Breast epithelium (tissue), 4 donors: ENCODE measurements around the gene ATG7. TPM values are rescaled to one million over a fixed set of nuclear protein-coding genes. Genes with fewer than 3 reads are reported as not detected.

Experiments
- DNase-seq, 2 donors: peaks; one replicate each; pipeline ENCODE4 v3.0.0-alpha.2; 2019; ENCODE audit warnings: low spot score in 2 of 2
- H3K27ac ChIP-seq, 2 donors: fragments of 200-600 bp; sonication (generic) in 1 of 2; one replicate each; pipeline ENCODE4 v1.5.1; 2016 to 2019; ENCODE audit warnings: mild to moderate bottlenecking in 1 of 2
- H3K27me3 ChIP-seq, 2 donors: fragments of 200-600 bp; sonication (generic) in 1 of 2; one replicate each; pipeline versions ENCODE4 v1.5.1 to v1.6.0; 2017 to 2019; ENCODE audit warnings: control low read depth in 1 of 2, mild to moderate bottlenecking in 1 of 2
- H3K36me3 ChIP-seq: fragments of 200-600 bp; one replicate; pipeline ENCODE4 v1.5.1; 2019
- H3K4me1 ChIP-seq, 2 donors: fragments of 200-600 bp; sonication (generic); one replicate each; pipeline ENCODE4 v1.5.1; 2016 to 2019; ENCODE audit warnings: control low read depth in 1 of 2
- H3K4me3 ChIP-seq, 3 donors: fragments of 200-600 bp; sonication (generic); 1 replicate in 2 of 3; 2 replicates in 1 of 3; pipeline ENCODE4 v1.5.1; 2016 to 2019; ENCODE audit warnings: mild to moderate bottlenecking in 3 of 3, moderate library complexity in 2 of 3
- H3K9me3 ChIP-seq, 2 donors: fragments of 200-600 bp; sonication (generic) in 1 of 2; one replicate each; pipeline ENCODE4 v1.5.1; 2016 to 2019; ENCODE audit warnings: control low read depth in 1 of 2
- CTCF ChIP-seq, 3 donors: fragments of 450-650 bp; IDR thresholded peaks; one replicate each; pipeline ENCODE4 v1.5.1; 2016 to 2017; ENCODE audit warnings: antibody characterized with exemption in 3 of 3, mild to moderate bottlenecking in 3 of 3, moderate library complexity in 3 of 3
- POLR2A ChIP-seq: fragments of 450-650 bp; IDR thresholded peaks from one replicate; pipeline ENCODE4 v1.6.1; 2016; ENCODE audit warnings: antibody characterized with exemption, mild to moderate bottlenecking, moderate library complexity
- POLR2AphosphoS5 ChIP-seq, 3 donors: sonication (generic); formaldehyde crosslinking; IDR thresholded peaks; one replicate each; pipeline ENCODE4 v1.6.1; 2017; ENCODE audit warnings: antibody characterized with exemption in 3 of 3
- intact Hi-C: fragments of 100-400 bp; cut with DNase I; formaldehyde crosslinking; loops from one replicate; pipeline ENCODE4 v1.15.1; 2023; ENCODE audit warnings: low total_unique reads
- total RNA-seq, 3 donors: library from RNA; depleted of rRNA; stranded (reverse); fragments of >200 nt; gene quantifications; one replicate each; pipeline ENCODE4 v1.1.0, GENCODE V29; 2016

The ATG7 gene
- total RNA-seq, 3 donors from 2014 or later: 64.9 to 81.9 (median 75.5) TPM

GRCh38 chr3:11291808-11292207 is 19.6 kb downstream of the ATG7 start:
- H3K27ac ChIP-seq: no peak overlapping the region
- intact Hi-C loops: no loop called here
- H3K4me1 ChIP-seq: peaks cover 0 to 17% of the 10 kb centered on the region in 2 donors
- H3K27me3 ChIP-seq: no peaks in the 10 kb centered on the region
- H3K4me3 ChIP-seq: no peak overlapping the region
- no peaks in the 10 kb centered on the region for H3K36me3 ChIP-seq
- TF ChIP-seq CTCF (IDR thresholded peaks at IDR 0.05): no peak
- TF ChIP-seq POLR2AphosphoS5 (IDR thresholded peaks at IDR 0.05): no peak
- DNase-seq: no peak
- H3K9me3 ChIP-seq: no peaks in the 10 kb centered on the region

DNA sequence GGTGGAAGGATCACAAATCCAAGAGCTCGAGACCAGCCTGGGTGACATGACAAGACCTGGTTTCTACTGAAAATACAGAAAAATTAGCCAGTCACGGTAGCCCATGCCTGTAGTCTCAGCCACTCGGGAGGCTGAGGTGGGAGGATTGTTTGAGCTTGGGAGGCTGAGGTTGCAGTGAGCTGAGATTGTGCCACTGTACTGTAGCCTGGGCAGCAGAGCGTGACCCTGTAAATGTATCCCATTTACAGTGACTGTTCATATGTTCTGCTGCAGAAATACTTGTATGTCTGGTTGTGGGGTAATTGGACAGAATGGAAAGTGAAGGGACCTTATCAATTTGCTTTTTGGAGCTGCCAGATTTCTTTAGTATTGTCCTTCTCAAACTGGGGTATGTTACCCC is 24.9 kb downstream of the ATG7 start:
- H3K4me3 ChIP-seq: no peak overlapping the region
- no peak for TF ChIP-seq POLR2A
- TF ChIP-seq CTCF (IDR thresholded peaks at IDR 0.05): no peak
- no peak for TF ChIP-seq POLR2AphosphoS5 (IDR thresholded peaks at IDR 0.05)
- no peaks in the 10 kb centered on the region for H3K36me3 ChIP-seq
- intact Hi-C loops: no loop called here
- H3K27me3 ChIP-seq: no peaks in the 10 kb centered on the region
- H3K27ac ChIP-seq: no peak overlapping the region
- DNase-seq: no peak
- no peaks in the 10 kb centered on the region for H3K4me1 ChIP-seq
- H3K9me3 ChIP-seq: no peaks in the 10 kb centered on the region

DNA sequence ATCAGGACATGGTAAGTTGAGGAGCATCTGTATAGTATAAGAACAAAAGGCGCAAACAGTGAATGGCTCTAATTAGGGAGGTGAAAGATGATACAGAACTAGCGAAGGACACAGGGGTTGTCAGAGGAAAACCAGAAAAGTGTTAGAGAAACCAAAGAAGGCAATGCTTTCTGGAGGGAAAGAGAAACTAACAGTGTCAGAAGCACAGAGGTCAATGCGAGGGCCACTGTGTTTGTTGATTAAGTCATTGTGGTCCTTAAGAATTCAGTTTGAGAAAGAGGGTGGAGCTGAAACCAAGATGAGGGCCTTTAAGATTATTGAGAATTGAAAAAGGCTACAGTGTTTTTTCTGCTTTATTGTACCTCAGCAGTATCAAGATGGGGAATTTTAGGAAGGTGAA is 28.8 kb downstream of the ATG7 start:
- H3K27ac ChIP-seq: peak overlapping the region in 1 of 2 donors; percentile 2
- H3K4me3 ChIP-seq: no peak overlapping the region
- H3K36me3 ChIP-seq: no peaks in the 10 kb centered on the region
- TF ChIP-seq POLR2A (no peak), CTCF (IDR thresholded peaks at IDR 0.05) (no peak), POLR2AphosphoS5 (IDR thresholded peaks at IDR 0.05) (no peak)
- no peaks in the 10 kb centered on the region for H3K27me3 ChIP-seq
- intact Hi-C loops: no loop called here
- DNase-seq: no peak
- no peaks in the 10 kb centered on the region for H3K4me1 ChIP-seq
- H3K9me3 ChIP-seq: no peaks in the 10 kb centered on the region

GRCh38 chr3:11302444-11302843 is 30.2 kb downstream of the ATG7 start:
- Histone ChIP-seq H3K27me3 (no peaks in the 10 kb centered on the region), H3K4me3 (no peak overlapping the region), H3K36me3 (no peaks in the 10 kb centered on the region), H3K27ac (no peak overlapping the region), H3K4me1 (no peaks in the 10 kb centered on the region), H3K9me3 (no peaks in the 10 kb centered on the region)
- TF ChIP-seq POLR2AphosphoS5 (IDR thresholded peaks at IDR 0.05) (no peak), CTCF (IDR thresholded peaks at IDR 0.05) (no peak), POLR2A (no peak)
- intact Hi-C loops: no loop called here
- no peak for DNase-seq

DNA sequence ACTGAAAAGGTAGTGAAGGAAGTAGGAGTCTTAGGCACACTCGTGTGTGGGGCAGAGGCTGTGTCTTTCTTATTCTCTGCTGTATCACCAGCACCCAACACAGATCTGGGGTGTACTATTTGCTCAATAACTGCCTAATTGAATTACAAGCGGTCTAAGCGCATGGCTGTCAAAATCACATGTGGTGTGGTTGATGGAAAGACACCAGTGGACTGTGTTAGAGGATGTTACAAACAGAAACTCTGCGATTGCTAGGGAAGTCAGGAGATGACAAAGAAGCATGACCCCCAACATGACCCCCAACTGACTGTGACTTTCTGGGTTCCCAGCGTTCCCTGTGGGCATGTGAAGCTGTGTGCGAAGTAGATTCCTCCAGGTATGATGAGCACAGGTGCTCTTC is 32.0 kb downstream of the ATG7 start:
- no peak for DNase-seq

DNA sequence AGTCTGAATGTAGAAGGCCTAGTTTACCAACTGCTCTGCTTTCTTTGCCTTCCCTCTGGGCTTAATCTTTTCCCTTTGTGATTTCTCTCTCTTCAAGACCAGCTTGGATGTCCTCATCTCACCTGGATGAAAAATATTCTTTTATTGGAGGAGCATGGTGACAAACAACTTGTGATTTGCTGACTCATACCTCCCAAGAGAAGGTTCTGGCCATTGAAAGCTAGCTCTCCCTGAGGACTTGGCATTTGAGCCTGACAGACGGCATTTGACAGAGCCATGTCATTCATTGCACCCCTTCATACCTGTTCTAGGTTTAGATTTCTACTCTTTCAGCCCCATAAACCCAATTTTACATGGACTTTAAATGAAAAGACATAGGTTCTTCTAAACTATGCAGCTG is 33.3 kb downstream of the ATG7 start:
- no peaks in the 10 kb centered on the region for H3K36me3 ChIP-seq
- TF ChIP-seq POLR2AphosphoS5 (IDR thresholded peaks at IDR 0.05): no peak
- TF ChIP-seq CTCF (IDR thresholded peaks at IDR 0.05): no peak
- no peak for TF ChIP-seq POLR2A
- H3K27ac ChIP-seq: peak overlapping the region in 1 of 2 donors; percentile 93
- H3K27me3 ChIP-seq: no peaks in the 10 kb centered on the region
- no peak for DNase-seq
- H3K9me3 ChIP-seq: no peaks in the 10 kb centered on the region
- intact Hi-C loops: loop anchor here (5.0 kb wide), 1 partner anchor 297 kb away; no protein-coding TSS in a partner anchor
- H3K4me3 ChIP-seq: no peak overlapping the region
- no peaks in the 10 kb centered on the region for H3K4me1 ChIP-seq

More for the DNA sequence above, 32.0 kb downstream of the ATG7 start:
- Histone ChIP-seq H3K4me1 (no peaks in the 10 kb centered on the region), H3K27me3 (no peaks in the 10 kb centered on the region), H3K36me3 (no peaks in the 10 kb centered on the region), H3K27ac (no peak overlapping the region), H3K4me3 (no peak overlapping the region), H3K9me3 (no peaks in the 10 kb centered on the region)
- TF ChIP-seq POLR2AphosphoS5 (IDR thresholded peaks at IDR 0.05): no peak
- intact Hi-C loops: no loop called here
